Neuronal stem cell (in vitro differentiated cells): ENCODE measurements around the gene EIF1B.

Experiments used
- DNase-seq: peaks from one replicate; pipeline ENCODE4 v3.0.0-alpha.2; 2013; ENCODE audit warnings: low spot score
- H2AFZ ChIP-seq: one replicate; pipeline ENCODE4 v1.6.1; 2013; ENCODE audit warnings: mild to moderate bottlenecking, low read length, inconsistent platforms
- H2AK5ac ChIP-seq: 2 replicates; pipeline ENCODE4 v1.6.1; 2013; ENCODE audit warnings: low read depth, mild to moderate bottlenecking, inconsistent platforms, low read length, moderate library complexity, mixed read lengths
- H2BK120ac ChIP-seq: 2 replicates; pipeline ENCODE4 v1.6.1; 2013; ENCODE audit warnings: low read depth, mild to moderate bottlenecking, inconsistent platforms, low read length, moderate library complexity, mixed read lengths
- H2BK12ac ChIP-seq: one replicate; pipeline ENCODE4 v1.6.1; 2013; ENCODE audit warnings: low read length, inconsistent platforms
- H2BK15ac ChIP-seq: 2 replicates; pipeline ENCODE4 v1.6.1; 2013; ENCODE audit warnings: mild to moderate bottlenecking, low read length, inconsistent platforms, mixed read lengths
- H2BK5ac ChIP-seq: one replicate; pipeline ENCODE4 v1.6.1; 2013; ENCODE audit warnings: inconsistent platforms, mild to moderate bottlenecking, low read length, moderate library complexity
- H3K14ac ChIP-seq: one replicate; pipeline ENCODE4 v1.6.1; 2013; ENCODE audit warnings: low read length, inconsistent platforms
- H3K18ac ChIP-seq: 2 replicates; pipeline ENCODE4 v1.6.1; 2013; ENCODE audit warnings: low read length, inconsistent platforms
- H3K23ac ChIP-seq: 2 replicates; pipeline ENCODE4 v1.6.1; 2013; ENCODE audit warnings: low read depth, mild to moderate bottlenecking, mixed read lengths, low read length, inconsistent platforms; ENCODE audit not compliant: poor library complexity
- H3K27ac ChIP-seq: replicated peaks from 3 replicates; pipeline ENCODE4 v1.5.1; 2013; ENCODE audit warnings: low read length, inconsistent platforms
- H3K27me3 ChIP-seq, 3 experiments: 2 replicates each; pipeline ENCODE4 v1.6.1; 2013; ENCODE audit warnings: low read length in 3 of 3, mild to moderate bottlenecking in 2 of 3, inconsistent platforms in 1 of 3, low read depth in 1 of 3, mixed read lengths in 1 of 3, moderate library complexity in 1 of 3; ENCODE audit not compliant: control insufficient read depth in 3 of 3, insufficient read depth in 3 of 3
- H3K36me3 ChIP-seq, 2 donors: replicated peaks in 1 of 2; 2 replicates each; pipeline ENCODE4 v1.6.1; 2013; ENCODE audit warnings: low read length in 2 of 2; ENCODE audit not compliant: control insufficient read depth in 2 of 2, insufficient read depth in 2 of 2
- H3K4ac ChIP-seq: 2 replicates; pipeline ENCODE4 v1.6.1; 2013; ENCODE audit warnings: inconsistent platforms, mild to moderate bottlenecking, low read length, moderate library complexity
- H3K4me1 ChIP-seq, 2 donors: 1 replicate in 1 of 2; 2 replicates in 1 of 2; pipeline ENCODE4 v1.6.1; 2013; ENCODE audit warnings: low read length in 2 of 2, low read depth in 1 of 2; ENCODE audit not compliant: control insufficient read depth in 2 of 2, insufficient read depth in 1 of 2
- H3K4me2 ChIP-seq: one replicate; pipeline ENCODE4 v1.6.1; 2013; ENCODE audit warnings: mild to moderate bottlenecking, low read length, inconsistent platforms; ENCODE audit not compliant: insufficient read depth, poor library complexity, severe bottlenecking
- H3K4me3 ChIP-seq, 2 donors: 2 replicates each; pipeline ENCODE4 v1.5.1; 2013; ENCODE audit warnings: low read length in 2 of 2, mild to moderate bottlenecking in 2 of 2, inconsistent platforms in 1 of 2, moderate library complexity in 1 of 2
- H3K79me1 ChIP-seq: one replicate; pipeline ENCODE4 v1.6.1; 2013; ENCODE audit warnings: low read depth, mild to moderate bottlenecking, inconsistent platforms, low read length, moderate library complexity
- H3K9ac ChIP-seq: one replicate; pipeline ENCODE4 v1.6.1; 2013; ENCODE audit warnings: mild to moderate bottlenecking, low read depth, low read length, inconsistent platforms; ENCODE audit not compliant: poor library complexity
- H3K9me3 ChIP-seq, 2 donors: replicated peaks in 1 of 2; 2 replicates each; pipeline versions ENCODE3 to v1.6.1; 2013; ENCODE audit warnings: low read length in 2 of 2, mild to moderate bottlenecking in 2 of 2, inconsistent platforms in 1 of 2, low read depth in 1 of 2, mixed read lengths in 1 of 2, moderate library complexity in 1 of 2; ENCODE audit not compliant: control insufficient read depth in 2 of 2, insufficient read depth in 1 of 2
- H4K8ac ChIP-seq: one replicate; pipeline ENCODE4 v1.6.1; 2013; ENCODE audit warnings: low read depth, mild to moderate bottlenecking, inconsistent platforms, low read length, moderate library complexity
- H4K91ac ChIP-seq: one replicate; pipeline ENCODE4 v1.6.1; 2013; ENCODE audit warnings: low read length, low read depth, mild to moderate bottlenecking, inconsistent platforms; ENCODE audit not compliant: poor library complexity
- WGBS, 2 donors: extraction: QIAGEN DNeasy Blood & Tissue Kit; methylation state at CpG; one replicate each; pipeline ENCODE4 v1.1.7; 2013; ENCODE audit warnings: missing lambda C conversion rate in 2 of 2, mixed read lengths in 1 of 2; ENCODE audit not compliant: insufficient read length in 2 of 2, insufficient replicate concordance in 1 of 2; ENCODE audit errors: extremely low coverage in 2 of 2; 5-methylcytosine and 5-hydroxymethylcytosine counted together

Gene EIF1B

DNA sequence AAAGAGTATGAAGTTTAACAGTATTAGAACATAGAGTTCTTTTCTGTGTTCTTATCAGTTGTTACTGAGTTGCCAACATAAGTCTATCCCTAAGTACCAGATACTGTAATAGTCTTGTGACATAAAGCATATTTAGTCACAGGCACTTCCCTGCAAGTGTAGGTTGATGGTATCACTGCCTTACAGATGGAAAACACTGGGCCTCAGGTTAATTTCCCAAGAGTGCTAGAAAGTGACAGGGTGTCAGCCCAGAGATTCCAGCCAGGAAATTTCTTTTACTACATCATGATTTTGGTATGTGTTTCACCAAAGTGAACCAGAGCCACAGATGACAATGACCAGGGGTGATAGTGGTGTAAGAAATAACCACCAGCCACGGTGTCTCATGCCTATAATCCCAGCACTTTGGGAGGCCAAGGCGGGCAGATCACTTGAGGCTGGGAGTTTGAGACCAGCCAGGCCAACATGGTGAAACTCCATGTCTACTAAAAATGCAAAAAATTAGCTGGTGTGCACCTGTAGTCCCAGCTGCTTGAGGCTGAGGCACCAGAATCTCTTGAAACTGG, 3.2 kb downstream of the EIF1B start:
- peaks cover 2% of the 10 kb centered on the region for H3K79me1 ChIP-seq
- H2AK5ac ChIP-seq = no peak overlapping the region
- no peak overlapping the region for H2BK12ac ChIP-seq
- no peak overlapping the region for H4K8ac ChIP-seq
- H2BK120ac ChIP-seq = no peak overlapping the region
- H3K4me2 ChIP-seq = no peak overlapping the region
- H3K36me3 ChIP-seq = peaks cover 8 to 42% of the 10 kb centered on the region in 2 donors
- H3K4me1 ChIP-seq = peaks cover 3 to 4% of the 10 kb centered on the region in 2 donors
- no peak overlapping the region for H2AFZ ChIP-seq
- no peak overlapping the region for H2BK5ac ChIP-seq
- no peaks in the 10 kb centered on the region for H3K27me3 ChIP-seq
- H3K9me3 ChIP-seq = no peaks in the 10 kb centered on the region
- H3K18ac ChIP-seq = no peak overlapping the region
- no peak for DNase-seq
- no peak overlapping the region for H3K9ac ChIP-seq
- no peak overlapping the region for H3K27ac ChIP-seq
- no peak overlapping the region for H2BK15ac ChIP-seq
- H3K23ac ChIP-seq = no peak overlapping the region
- no CpG with 5 or more reads among the region's 2 CpGs for WGBS, 2 donors
- no peak overlapping the region for H3K4ac ChIP-seq
- no peak overlapping the region for H4K91ac ChIP-seq
- no peak overlapping the region for H3K4me3 ChIP-seq
- no peak overlapping the region for H3K14ac ChIP-seq

DNA sequence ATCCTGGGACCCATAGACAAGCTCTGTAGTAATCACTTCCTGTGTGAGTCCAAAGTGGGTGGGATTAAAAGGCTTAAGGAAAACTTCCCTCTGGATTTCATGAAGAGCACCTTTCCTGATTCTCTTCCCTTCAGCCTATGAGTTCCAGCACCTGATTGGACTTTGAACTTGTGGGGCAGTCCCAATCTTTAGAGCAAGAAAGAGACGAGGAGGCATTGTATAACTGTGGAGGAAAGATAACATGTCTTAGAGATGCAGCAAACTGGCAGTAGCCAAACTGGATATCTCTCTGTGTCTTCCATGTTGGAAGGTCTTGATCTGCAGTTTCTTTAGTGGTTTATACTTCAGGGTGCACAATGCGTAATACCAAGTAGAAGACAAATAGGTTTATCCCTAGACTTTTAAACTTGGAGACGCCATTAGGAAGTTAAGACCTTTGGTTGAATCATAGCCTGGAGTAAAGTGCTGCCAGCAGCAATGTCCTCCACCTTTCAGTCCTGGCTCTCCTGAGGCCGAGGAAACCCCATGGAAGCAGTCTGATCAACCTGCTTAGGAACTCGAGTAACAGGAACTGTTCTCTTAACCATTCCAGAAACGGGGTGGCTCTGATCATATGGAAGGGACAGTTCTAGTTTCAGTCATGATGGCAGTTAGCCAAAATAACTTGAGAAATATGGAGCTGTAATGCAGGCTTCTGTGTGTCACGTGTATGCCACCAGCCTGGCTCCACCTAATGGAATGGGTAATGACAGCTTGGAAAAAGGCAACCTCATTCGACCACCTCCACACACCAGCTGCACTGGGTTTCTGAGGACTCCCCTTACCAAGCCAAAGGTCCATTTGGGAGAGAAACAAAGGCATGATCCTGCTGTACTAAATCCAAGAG, 4.7 kb downstream of the EIF1B start:
- no peak overlapping the region for H3K23ac ChIP-seq
- no peak for DNase-seq
- H2BK15ac ChIP-seq = no peak overlapping the region
- no peak overlapping the region for H4K91ac ChIP-seq
- H3K14ac ChIP-seq = no peak overlapping the region
- no peak overlapping the region for H3K4me3 ChIP-seq
- H3K18ac ChIP-seq = no peak overlapping the region
- peaks cover 8 to 42% of the 10 kb centered on the region in 2 donors for H3K36me3 ChIP-seq
- H3K27ac ChIP-seq = no peak overlapping the region
- peaks cover 0 to 3% of the 10 kb centered on the region in 2 donors for H3K4me1 ChIP-seq
- H3K79me1 ChIP-seq = peaks cover 2% of the 10 kb centered on the region
- H2AFZ ChIP-seq = no peak overlapping the region
- no peaks in the 10 kb centered on the region for H3K27me3 ChIP-seq
- no peak overlapping the region for H2BK120ac ChIP-seq
- no peak overlapping the region for H2BK5ac ChIP-seq
- no peaks in the 10 kb centered on the region for H3K9me3 ChIP-seq
- H3K9ac ChIP-seq = no peak overlapping the region
- no peak overlapping the region for H2BK12ac ChIP-seq
- no peak overlapping the region for H3K4me2 ChIP-seq
- H2AK5ac ChIP-seq = no peak overlapping the region
- WGBS, 2 donors = no CpG with 5 or more reads among the region's 8 CpGs
- H4K8ac ChIP-seq = no peak overlapping the region
- no peak overlapping the region for H3K4ac ChIP-seq

DNA sequence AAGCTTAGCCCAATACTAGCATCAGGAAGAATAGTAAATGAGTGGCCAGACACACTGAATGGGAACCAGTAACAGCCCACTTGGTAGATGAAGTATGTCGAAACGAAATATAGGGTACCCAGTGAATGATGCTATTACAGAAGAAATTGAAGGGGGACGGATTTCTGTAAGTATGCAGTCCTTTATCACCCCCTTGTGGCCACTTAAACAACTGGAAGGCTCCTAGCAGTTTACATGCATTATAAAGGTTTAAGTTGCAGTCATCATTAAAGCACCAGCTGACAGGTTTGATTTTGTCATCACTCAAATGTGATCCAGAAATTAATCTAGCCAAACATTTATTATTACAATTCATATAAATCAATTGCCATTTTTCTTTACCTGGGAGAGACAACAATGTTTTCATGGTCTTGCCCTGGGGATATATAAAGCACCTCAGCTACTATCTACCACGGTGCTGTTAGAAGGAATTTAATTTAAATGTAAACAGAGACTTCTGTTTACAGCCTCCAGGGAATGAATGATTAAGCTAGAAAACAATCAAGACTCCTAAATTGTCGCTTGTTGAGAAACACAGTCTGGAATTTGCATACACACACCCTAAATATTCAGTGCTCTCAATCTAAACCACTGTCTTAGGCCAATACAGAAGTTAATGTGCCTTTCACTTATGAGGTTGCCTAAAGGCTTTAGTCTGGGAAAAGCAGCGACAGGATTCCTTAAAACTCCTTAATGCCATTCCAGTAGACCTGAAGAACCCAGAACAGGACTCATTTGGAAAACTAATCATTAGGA, 7.8 kb downstream of the EIF1B start:
- no peaks in the 10 kb centered on the region for H3K27me3 ChIP-seq
- no peaks in the 10 kb centered on the region for H3K79me1 ChIP-seq
- no peak overlapping the region for H2BK15ac ChIP-seq
- H3K4me1 ChIP-seq = no peaks in the 10 kb centered on the region
- WGBS, 2 donors = no CpG with 5 or more reads among the region's 6 CpGs
- no peak overlapping the region for H3K27ac ChIP-seq
- H2BK12ac ChIP-seq = no peak overlapping the region
- no peak overlapping the region for H3K4ac ChIP-seq
- no peak overlapping the region for H2AFZ ChIP-seq
- H3K4me3 ChIP-seq = no peak overlapping the region
- no peak overlapping the region for H3K18ac ChIP-seq
- H3K23ac ChIP-seq = no peak overlapping the region
- no peak overlapping the region for H2BK120ac ChIP-seq
- H2AK5ac ChIP-seq = no peak overlapping the region
- H4K8ac ChIP-seq = no peak overlapping the region
- no peak overlapping the region for H4K91ac ChIP-seq
- H3K9me3 ChIP-seq = no peaks in the 10 kb centered on the region
- no peak overlapping the region for H3K9ac ChIP-seq
- H3K14ac ChIP-seq = no peak overlapping the region
- peaks cover 7 to 26% of the 10 kb centered on the region in 2 donors for H3K36me3 ChIP-seq
- no peak overlapping the region for H2BK5ac ChIP-seq
- H3K4me2 ChIP-seq = no peak overlapping the region
- DNase-seq = peak; percentile 50

DNA sequence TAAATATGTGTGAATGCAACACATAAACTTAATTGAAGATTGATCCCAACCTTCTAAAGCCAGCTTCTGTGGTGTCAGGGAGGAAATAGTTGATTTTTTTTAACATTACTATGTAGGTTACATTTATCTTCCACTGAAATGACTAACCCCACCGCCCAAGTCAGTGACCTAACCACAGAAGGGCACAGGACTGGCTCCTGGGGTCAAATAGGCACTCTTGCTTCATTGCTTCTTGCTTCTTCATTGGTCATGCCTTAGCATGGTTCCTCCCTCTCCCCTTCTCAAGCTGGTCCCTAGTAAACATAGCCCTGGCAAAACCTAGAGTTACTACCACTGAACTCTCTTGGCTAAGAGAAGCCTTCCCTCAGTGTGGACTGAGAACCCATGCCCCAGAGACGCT, 12.3 kb downstream of the EIF1B start:
- Histone ChIP-seq H2AFZ (no peak overlapping the region), H3K27me3 (no peaks in the 10 kb centered on the region), H3K9ac (no peak overlapping the region), H2BK5ac (no peak overlapping the region), H3K23ac (no peak overlapping the region), H3K4ac (no peak overlapping the region), H3K4me3 (no peak overlapping the region), H2AK5ac (no peak overlapping the region), H3K79me1 (no peaks in the 10 kb centered on the region), H4K8ac (no peak overlapping the region), H3K4me1 (no peaks in the 10 kb centered on the region), H3K14ac (no peak overlapping the region), H3K36me3 (no peaks in the 10 kb centered on the region), H3K4me2 (no peak overlapping the region), H2BK120ac (no peak overlapping the region), H2BK15ac (no peak overlapping the region), H3K27ac (no peak overlapping the region), H4K91ac (no peak overlapping the region), H3K18ac (no peak overlapping the region), H2BK12ac (no peak overlapping the region), H3K9me3 (no peaks in the 10 kb centered on the region)
- WGBS, 2 donors = no CpG with 5 or more reads among the region's 2 CpGs
- DNase-seq = no peak
